ENCODE data around the gene PLAGL2. TPM values are rescaled to one million over a fixed set of nuclear protein-coding genes. Genes with fewer than 3 reads are reported as not detected.

Gene PLAGL2
- polyA plus RNA-seq, 1 experiment, result 3.1 TPM

GRCh38 chr20:32159766-32160221 is 47.7 kb downstream of the PLAGL2 start:
- CTCF ChIA-PET, result no interaction called here
- Histone ChIP-seq H3K27me3 (ENCODE audit: control insufficient read depth, insufficient read depth, low read length) (no peaks in the 10 kb centered on the region), H3K36me3 (ENCODE audit: control insufficient read depth, insufficient read depth, low read length) (peaks cover 41% of the 10 kb centered on the region), H3K4me3 (ENCODE audit: low read depth, low read length) (no peak overlapping the region)
- no peak for DNase-seq (ENCODE audit: low read depth)
- POLR2A ChIA-PET, result no interaction called here
- no peak for TF ChIP-seq CTCF (IDR thresholded peaks at IDR 0.05; ENCODE audit: insufficient read depth, low read depth, low read length)

GRCh38 chr20:32158943-32159660 is 48.4 kb downstream of the PLAGL2 start:
- Histone ChIP-seq H3K36me3 (ENCODE audit: control insufficient read depth, insufficient read depth, low read length) (peaks cover 40% of the 10 kb centered on the region), H3K4me3 (ENCODE audit: low read depth, low read length) (no peak overlapping the region), H3K27me3 (ENCODE audit: control insufficient read depth, insufficient read depth, low read length) (no peaks in the 10 kb centered on the region)
- POLR2A ChIA-PET, result no interaction called here
- CTCF ChIA-PET, result no interaction called here
- DNase-seq (ENCODE audit: low read depth), result no peak
- no peak for TF ChIP-seq CTCF (IDR thresholded peaks at IDR 0.05; ENCODE audit: insufficient read depth, low read depth, low read length)

- ChIA-PET CTCF (no interaction called here), POLR2A (no interaction called here)
- TF ChIP-seq CTCF (IDR thresholded peaks at IDR 0.05; ENCODE audit: insufficient read depth, low read depth, low read length), result no peak
- peaks cover 41% of the 10 kb centered on the region for H3K36me3 ChIP-seq (ENCODE audit: control insufficient read depth, insufficient read depth, low read length)
- H3K4me3 ChIP-seq (ENCODE audit: low read depth, low read length), result no peak overlapping the region
- no peak for DNase-seq (ENCODE audit: low read depth)
- no peaks in the 10 kb centered on the region for H3K27me3 ChIP-seq (ENCODE audit: control insufficient read depth, insufficient read depth, low read length)
Observed at GRCh38 chr20:32158351-32158750, 49.2 kb downstream of the PLAGL2 start.

GRCh38 chr20:32157611-32158010 is 49.9 kb downstream of the PLAGL2 start:
- ChIA-PET POLR2A (no interaction called here), CTCF (no interaction called here)
- Histone ChIP-seq H3K36me3 (ENCODE audit: control insufficient read depth, insufficient read depth, low read length) (peaks cover 42% of the 10 kb centered on the region), H3K27me3 (ENCODE audit: control insufficient read depth, insufficient read depth, low read length) (no peaks in the 10 kb centered on the region), H3K4me3 (ENCODE audit: low read depth, low read length) (no peak overlapping the region)
- DNase-seq (ENCODE audit: low read depth), result no peak
- no peak for TF ChIP-seq CTCF (IDR thresholded peaks at IDR 0.05; ENCODE audit: insufficient read depth, low read depth, low read length)

GRCh38 chr20:32155017-32155981 is 52.2 kb downstream of the PLAGL2 start:
- Histone ChIP-seq H3K4me3 (ENCODE audit: low read depth, low read length) (no peak overlapping the region), H3K27me3 (ENCODE audit: control insufficient read depth, insufficient read depth, low read length) (no peaks in the 10 kb centered on the region), H3K36me3 (ENCODE audit: control insufficient read depth, insufficient read depth, low read length) (peaks cover 35% of the 10 kb centered on the region)
- DNase-seq (ENCODE audit: low read depth), result peak; percentile 59
- 0 out of 2 replicates have a peak, but pooled peaks have one; percentile 14 for TF ChIP-seq CTCF (IDR thresholded peaks at IDR 0.05; ENCODE audit: insufficient read depth, low read depth, low read length)
- POLR2A ChIA-PET, result no interaction called here
- CTCF ChIA-PET, result interaction anchor here (1.2 to 1.5 kb wide), 3 partner anchors 9 to 123 kb away, joined by 3 to 5 read pairs (median 4); no protein-coding TSS in a partner anchor

Data from BJ (cell line).